HCT116 (cell line): ENCODE results near the gene NEDD4L. TPM values are rescaled to one million over a fixed set of nuclear protein-coding genes. Genes with fewer than 3 reads are reported as not detected.
"Not testable (repeated sequence)": the region's sequence is repeated elsewhere in the genome, so short reads cannot be mapped to it uniquely, and the experiment has no call there.

Experiments
- ATAC-seq: fragments of 200-7000 bp; cut with Tn5 transposase; 2 replicates; pipeline ENCODE4 v1.9.1; 2020; ENCODE audit warnings: mild to moderate bottlenecking, moderate library complexity
- BruUV-seq: library from RNA; stranded (reverse); fragments of 400-500 nt; replicated peaks from 2 replicates; lab custom pipeline; 2021; lab: Mats Ljungman, UMichigan
- CTCF ChIA-PET: fragments of 300-600 bp; sonication (Branson Sonifier 250); formaldehyde crosslinking; loops from one replicate; lab custom pipeline; 2021; ENCODE audit warnings: antibody characterized with exemption; lab: Charles Lee
- POLR2A ChIA-PET: fragments of 300-600, 350-600 bp; sonication (Branson Sonifier 250); formaldehyde crosslinking; loops from one replicate; lab custom pipeline; 2021; ENCODE audit warnings: antibody characterized with exemption; lab: Charles Lee
- RAD21 ChIA-PET, 2 experiments: fragments of 300-600 bp; sonication (Branson Sonifier 250); formaldehyde crosslinking; loops; one replicate each; lab custom pipeline; 2023; ENCODE audit warnings: low total read pairs in 2 of 2; ENCODE audit not compliant: uncharacterized antibody in 2 of 2, unreplicated experiment in 2 of 2, low non-redundant PET in 1 of 2; lab: Charles Lee
- DNase-seq: peaks from one replicate; pipeline ENCODE4 v3.0.0-alpha.2; 2010; ENCODE audit warnings: low read depth, low spot score
- H2AFZ ChIP-seq: fragments of 200-600 bp; shearing (Covaris generic), sonication (generic); 2 replicates; pipeline ENCODE4 v1.6.1; 2017; ENCODE audit warnings: low read depth, mixed run types, mixed read lengths, antibody characterized with exemption, low read length; ENCODE audit not compliant: poor library complexity, severe bottlenecking
- H3K27ac ChIP-seq: 2 replicates; pipeline ENCODE4 v1.5.1; 2012; ENCODE audit warnings: low read depth, low read length
- H3K27me3 ChIP-seq: fragments of 200-600 bp; sonication (generic); 2 replicates; pipeline ENCODE4 v1.6.1; 2016; ENCODE audit warnings: mixed run types, low read length, mixed read lengths; ENCODE audit not compliant: insufficient read depth
- H3K36me3 ChIP-seq, 2 experiments: fragments of 200-500 bp in 1 of 2; fragments of 200-600 bp in 1 of 2; sonication (Bioruptor generic) in 1 of 2; sonication (generic) in 1 of 2; 2 replicates each; pipeline versions ENCODE4 v1.5.1 to v1.6.1; 2014 to 2016; ENCODE audit warnings: low read length in 2 of 2, inconsistent platforms in 1 of 2, mixed read lengths in 1 of 2, mixed run types in 1 of 2; ENCODE audit not compliant: insufficient read depth in 2 of 2, control insufficient read depth in 1 of 2
- H3K4me1 ChIP-seq, 2 experiments: fragments of 200-600 bp in 1 of 2; sonication (generic) in 1 of 2; 2 replicates each; pipeline versions ENCODE4 v1.5.1 to v1.6.1; 2012 to 2017; ENCODE audit warnings: low read length in 2 of 2, inconsistent platforms in 1 of 2, mild to moderate bottlenecking in 1 of 2, mixed read lengths in 1 of 2, mixed run types in 1 of 2, moderate library complexity in 1 of 2; ENCODE audit not compliant: insufficient read depth in 2 of 2, control insufficient read depth in 1 of 2
- H3K4me2 ChIP-seq: fragments of 200-600 bp; sonication (generic); 2 replicates; pipeline ENCODE4 v1.6.1; 2017; ENCODE audit warnings: mixed run types, low read length, mixed read lengths
- H3K4me3 ChIP-seq, 2 experiments: fragments of 200-600 bp in 1 of 2; sonication (generic) in 1 of 2; replicated peaks in 1 of 2; 2 replicates each; pipeline ENCODE4 v1.5.1; 2011 to 2016; ENCODE audit warnings: low read length in 2 of 2, control low read depth in 1 of 2, low read depth in 1 of 2, mild to moderate bottlenecking in 1 of 2, mixed read lengths in 1 of 2, mixed run types in 1 of 2
- H3K79me2 ChIP-seq: fragments of 200-600 bp; sonication (generic); 2 replicates; pipeline ENCODE4 v1.6.1; 2017; ENCODE audit warnings: mild to moderate bottlenecking, mixed run types, low read length, moderate library complexity, mixed read lengths; ENCODE audit not compliant: insufficient read depth
- H3K9ac ChIP-seq: fragments of 200-600 bp; sonication (generic); 2 replicates; pipeline ENCODE4 v1.6.1; 2016; ENCODE audit warnings: low read length, mixed read lengths
- H3K9me2 ChIP-seq: fragments of 200-600 bp; sonication (generic), shearing (Covaris generic); 2 replicates; pipeline ENCODE4 v1.6.1; 2017; ENCODE audit warnings: mixed run types, mild to moderate bottlenecking, moderate library complexity; ENCODE audit not compliant: insufficient read depth
- H3K9me3 ChIP-seq, 2 experiments: fragments of 200-500 bp in 1 of 2; fragments of 200-600 bp in 1 of 2; sonication (Bioruptor generic) in 1 of 2; sonication (generic) in 1 of 2; 2 replicates each; pipeline ENCODE4 v1.6.1; 2014 to 2017; ENCODE audit warnings: low read length in 2 of 2, mixed read lengths in 2 of 2, inconsistent platforms in 1 of 2, low read depth in 1 of 2, mild to moderate bottlenecking in 1 of 2, mixed run types in 1 of 2, moderate library complexity in 1 of 2; ENCODE audit not compliant: control insufficient read depth in 1 of 2, insufficient read depth in 1 of 2
- H4K20me1 ChIP-seq: fragments of 200-600 bp; sonication (generic), shearing (Covaris generic); 2 replicates; pipeline ENCODE4 v1.6.1; 2017; ENCODE audit warnings: mixed run types, mild to moderate bottlenecking, moderate library complexity; ENCODE audit not compliant: insufficient read depth
- CEBPB ChIP-seq: IDR thresholded peaks from 2 replicates; pipeline ENCODE4 v1.6.1; 2012; ENCODE audit warnings: low read depth
- EGR1 ChIP-seq: IDR thresholded peaks from 2 replicates; pipeline ENCODE4 v1.6.1; 2012; ENCODE audit warnings: low read depth
- EZH2 ChIP-seq: fragments of 200-600 bp; sonication (generic); IDR thresholded peaks from 2 replicates; pipeline ENCODE4 v1.6.1; 2017; ENCODE audit warnings: antibody characterized with exemption, mixed run types
- EZH2phosphoT487 ChIP-seq: fragments of 200-600 bp; IDR thresholded peaks from 2 replicates; pipeline ENCODE4 v1.6.1; 2018; ENCODE audit warnings: antibody characterized with exemption, borderline replicate concordance
- FOSL1 ChIP-seq: IDR thresholded peaks from 2 replicates; pipeline ENCODE4 v1.6.1; 2012; ENCODE audit warnings: low read depth
- JUND ChIP-seq: IDR thresholded peaks from 2 replicates; pipeline ENCODE4 v1.6.1; 2012
- POLR2A ChIP-seq: IDR thresholded peaks from 2 replicates; pipeline ENCODE4 v1.7.0; 2011; ENCODE audit warnings: borderline replicate concordance; ENCODE audit not compliant: insufficient read depth, insufficient read length; ENCODE audit errors: extremely low read depth
- SIN3A ChIP-seq: IDR thresholded peaks from 2 replicates; pipeline ENCODE4 v1.6.1; 2012; ENCODE audit warnings: low read depth
- SP1 ChIP-seq: IDR thresholded peaks from 2 replicates; pipeline ENCODE4 v1.6.1; 2012; ENCODE audit warnings: low read depth
- TCF7L2 ChIP-seq: IDR thresholded peaks from 2 replicates; pipeline ENCODE4 v1.7.0; 2011; ENCODE audit warnings: borderline replicate concordance, inconsistent platforms; ENCODE audit not compliant: insufficient read depth, insufficient read length; ENCODE audit errors: extremely low read depth
- YY1 ChIP-seq: IDR thresholded peaks from 2 replicates; pipeline ENCODE4 v1.6.1; 2011; ENCODE audit warnings: low read length, low read depth, moderate library complexity, mild to moderate bottlenecking; ENCODE audit not compliant: insufficient replicate concordance; ENCODE audit errors: extremely low read depth
- ZNF274 ChIP-seq: fragments of 200-500 bp; sonication (Bioruptor generic); IDR thresholded peaks from 2 replicates; pipeline ENCODE4 v1.6.1; 2014; ENCODE audit warnings: mild to moderate bottlenecking, low read depth, low read length, inconsistent platforms
- intact Hi-C: fragments of 100-400 bp; cut with micrococcal nuclease; formaldehyde crosslinking; loops from 2 replicates; pipeline ENCODE4 v1.10.0; 2022
- total RNA-seq: library from RNA; stranded (reverse); gene quantifications from one replicate; pipeline ENCODE4 v1.2.1, GENCODE V29; 2021; ENCODE audit not compliant: unreplicated experiment
- TF ChIP-seq, protein P1 (sequence below): IDR thresholded peaks from 2 replicates; pipeline ENCODE4 v1.6.1; 2012
- TF ChIP-seq, protein P2 (sequence below): IDR thresholded peaks from 2 replicates; pipeline ENCODE4 v1.6.1; 2011; ENCODE audit warnings: mild to moderate bottlenecking, low read length, moderate library complexity; ENCODE audit not compliant: insufficient replicate concordance; ENCODE audit errors: extremely low read depth
- TF ChIP-seq, protein P3 (sequence below), 3 experiments: fragments of 200-600 bp in 1 of 3; sonication (generic) in 1 of 3; IDR thresholded peaks in 2 of 3; conservative IDR thresholded peaks in 1 of 3; 2 replicates each; pipeline ENCODE4 v1.5.1; 2012 to 2017; ENCODE audit warnings: low read depth in 2 of 3, low read length in 2 of 3, antibody characterized with exemption in 1 of 3, borderline replicate concordance in 1 of 3, control low read depth in 1 of 3, mild to moderate bottlenecking in 1 of 3, mixed read lengths in 1 of 3, mixed run types in 1 of 3, moderate library complexity in 1 of 3; ENCODE audit not compliant: insufficient read depth in 1 of 3
- TF ChIP-seq, protein P4 (sequence below): IDR thresholded peaks from 2 replicates; pipeline ENCODE4 v1.6.1; 2012

Gene NEDD4L
- total RNA-seq, 1 experiment from 2014 or later, result 41.5 TPM

DNA sequence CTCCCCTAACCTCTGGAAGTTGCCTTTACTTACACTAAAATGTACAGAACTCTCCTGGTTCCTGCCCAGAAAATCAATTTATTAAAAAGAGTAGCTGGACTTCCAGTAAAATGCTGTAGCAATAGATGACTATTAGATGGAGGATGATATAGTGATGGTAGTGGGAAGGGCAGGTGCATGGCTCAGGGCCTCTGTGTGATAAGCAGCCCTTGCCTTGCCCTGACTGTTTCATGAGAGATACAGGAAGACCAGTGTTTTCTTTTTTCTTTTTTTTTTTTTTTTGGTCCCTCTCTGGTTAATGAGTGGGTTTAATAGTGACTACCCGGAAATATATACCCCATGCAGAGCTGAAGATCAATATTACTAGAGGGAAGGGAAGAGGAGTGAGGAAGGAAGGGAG, 48.7 kb upstream of the NEDD4L start:
- ChIA-PET CTCF (no interaction called here), POLR2A (no interaction called here)

DNA sequence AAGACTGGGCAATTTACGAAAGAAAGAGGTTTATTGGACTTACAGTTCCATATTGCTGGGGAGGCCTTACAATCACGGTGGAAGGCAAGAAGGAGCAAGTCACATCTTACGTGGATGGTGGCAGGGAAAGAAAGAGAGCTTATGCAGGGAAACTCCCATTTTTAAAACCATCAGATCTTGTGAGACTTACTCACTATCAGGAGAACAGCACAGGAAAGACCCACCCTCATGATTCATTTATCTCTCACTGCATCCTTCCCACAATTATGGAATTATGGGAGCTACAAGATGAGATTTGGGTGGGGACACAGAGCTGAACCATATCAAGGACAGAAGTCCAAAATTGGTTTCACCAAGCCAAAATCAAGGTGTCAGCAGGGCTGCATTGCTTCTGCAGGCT, 47.1 kb upstream of the NEDD4L start:
- H3K4me1 ChIP-seq, H3K9me3 ChIP-seq, CTCF ChIA-PET, intact Hi-C loops, POLR2A ChIA-PET, H4K20me1 ChIP-seq, RAD21 ChIA-PET, H2AFZ ChIP-seq, ATAC-seq, H3K4me2 ChIP-seq, H3K36me3 ChIP-seq, H3K9ac ChIP-seq, H3K79me2 ChIP-seq, H3K9me2 ChIP-seq, H3K4me3 ChIP-seq, H3K27ac ChIP-seq, H3K27me3 ChIP-seq, BruUV-seq, DNase-seq: not testable (repeated sequence)

More for the DNA sequence above, 48.7 kb upstream of the NEDD4L start:
- H3K9me3 ChIP-seq, result no peaks in the 10 kb centered on the region
- H3K4me3 ChIP-seq, result no peak overlapping the region
- intact Hi-C loops, result no loop called here
- no peaks in the 10 kb centered on the region for H3K79me2 ChIP-seq
- ATAC-seq (no peak), DNase-seq (no peak)
- H3K27me3 ChIP-seq, result no peaks in the 10 kb centered on the region
- no peaks in the 10 kb centered on the region for H3K4me1 ChIP-seq
- H3K27ac ChIP-seq, result no peak overlapping the region
- no peak overlapping the region for H3K9ac ChIP-seq
- H3K9me2 ChIP-seq, result no peaks in the 10 kb centered on the region
- no peak overlapping the region for H3K4me2 ChIP-seq
- no peak overlapping the region for H2AFZ ChIP-seq
- BruUV-seq, result no TSS peak
- TF ChIP-seq EZH2phosphoT487 (no peak), EGR1 (no peak), SP1 (no peak), CEBPB (no peak), EZH2 (no peak), YY1 (no peak), JUND (no peak), POLR2A (no peak), FOSL1 (no peak), ZNF274 (no peak), SIN3A (no peak), TCF7L2 (no peak)
- TF ChIP-seq, protein P1, sequence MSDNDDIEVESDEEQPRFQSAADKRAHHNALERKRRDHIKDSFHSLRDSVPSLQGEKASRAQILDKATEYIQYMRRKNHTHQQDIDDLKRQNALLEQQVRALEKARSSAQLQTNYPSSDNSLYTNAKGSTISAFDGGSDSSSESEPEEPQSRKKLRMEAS, result no peak
- TF ChIP-seq, protein P2, sequence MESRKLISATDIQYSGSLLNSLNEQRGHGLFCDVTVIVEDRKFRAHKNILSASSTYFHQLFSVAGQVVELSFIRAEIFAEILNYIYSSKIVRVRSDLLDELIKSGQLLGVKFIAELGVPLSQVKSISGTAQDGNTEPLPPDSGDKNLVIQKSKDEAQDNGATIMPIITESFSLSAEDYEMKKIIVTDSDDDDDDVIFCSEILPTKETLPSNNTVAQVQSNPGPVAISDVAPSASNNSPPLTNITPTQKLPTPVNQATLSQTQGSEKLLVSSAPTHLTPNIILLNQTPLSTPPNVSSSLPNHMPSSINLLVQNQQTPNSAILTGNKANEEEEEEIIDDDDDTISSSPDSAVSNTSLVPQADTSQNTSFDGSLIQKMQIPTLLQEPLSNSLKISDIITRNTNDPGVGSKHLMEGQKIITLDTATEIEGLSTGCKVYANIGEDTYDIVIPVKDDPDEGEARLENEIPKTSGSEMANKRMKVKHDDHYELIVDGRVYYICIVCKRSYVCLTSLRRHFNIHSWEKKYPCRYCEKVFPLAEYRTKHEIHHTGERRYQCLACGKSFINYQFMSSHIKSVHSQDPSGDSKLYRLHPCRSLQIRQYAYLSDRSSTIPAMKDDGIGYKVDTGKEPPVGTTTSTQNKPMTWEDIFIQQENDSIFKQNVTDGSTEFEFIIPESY, result no peak
- TF ChIP-seq, protein P3, sequence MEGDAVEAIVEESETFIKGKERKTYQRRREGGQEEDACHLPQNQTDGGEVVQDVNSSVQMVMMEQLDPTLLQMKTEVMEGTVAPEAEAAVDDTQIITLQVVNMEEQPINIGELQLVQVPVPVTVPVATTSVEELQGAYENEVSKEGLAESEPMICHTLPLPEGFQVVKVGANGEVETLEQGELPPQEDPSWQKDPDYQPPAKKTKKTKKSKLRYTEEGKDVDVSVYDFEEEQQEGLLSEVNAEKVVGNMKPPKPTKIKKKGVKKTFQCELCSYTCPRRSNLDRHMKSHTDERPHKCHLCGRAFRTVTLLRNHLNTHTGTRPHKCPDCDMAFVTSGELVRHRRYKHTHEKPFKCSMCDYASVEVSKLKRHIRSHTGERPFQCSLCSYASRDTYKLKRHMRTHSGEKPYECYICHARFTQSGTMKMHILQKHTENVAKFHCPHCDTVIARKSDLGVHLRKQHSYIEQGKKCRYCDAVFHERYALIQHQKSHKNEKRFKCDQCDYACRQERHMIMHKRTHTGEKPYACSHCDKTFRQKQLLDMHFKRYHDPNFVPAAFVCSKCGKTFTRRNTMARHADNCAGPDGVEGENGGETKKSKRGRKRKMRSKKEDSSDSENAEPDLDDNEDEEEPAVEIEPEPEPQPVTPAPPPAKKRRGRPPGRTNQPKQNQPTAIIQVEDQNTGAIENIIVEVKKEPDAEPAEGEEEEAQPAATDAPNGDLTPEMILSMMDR (IDR thresholded peaks at IDR 0.05 in 2 of 3, conservative IDR thresholded peaks at IDR 0.05 in 1 of 3; ENCODE audit: borderline replicate concordance in 1 of 3, insufficient read depth in 1 of 3, low read depth in 2 of 3, low read length in 2 of 3), result no peak
- TF ChIP-seq, protein P4, sequence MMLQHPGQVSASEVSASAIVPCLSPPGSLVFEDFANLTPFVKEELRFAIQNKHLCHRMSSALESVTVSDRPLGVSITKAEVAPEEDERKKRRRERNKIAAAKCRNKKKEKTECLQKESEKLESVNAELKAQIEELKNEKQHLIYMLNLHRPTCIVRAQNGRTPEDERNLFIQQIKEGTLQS, result no peak
- H3K36me3 ChIP-seq, result no peaks in the 10 kb centered on the region
- RAD21 ChIA-PET, result no interaction called here
- H4K20me1 ChIP-seq, result no peaks in the 10 kb centered on the region
